NB4 (cell line): ENCODE data around the gene DNAJB14.

Experiments used
- DNase-seq: peaks from one replicate; pipeline ENCODE4 v3.0.0; 2010; ENCODE audit warnings: low read depth
- H3K4me3 ChIP-seq: one replicate; pipeline ENCODE4 v1.5.1; 2011; ENCODE audit warnings: mild to moderate bottlenecking, low read depth, low read length, moderate library complexity
- MYC ChIP-seq: IDR thresholded peaks from 2 replicates; pipeline ENCODE4 v1.6.1; 2011; ENCODE audit warnings: low read depth, low read length
- POLR2A ChIP-seq: IDR thresholded peaks from 2 replicates; pipeline ENCODE4 v1.6.1; 2011; ENCODE audit warnings: mild to moderate bottlenecking; ENCODE audit not compliant: insufficient read length; ENCODE audit errors: extremely low read depth
- TF ChIP-seq, protein P1 (sequence below): IDR thresholded peaks from one replicate; pipeline ENCODE4 v1.5.1; 2012; ENCODE audit warnings: low read depth, low read length
- TF ChIP-seq, protein P2 (sequence below): IDR thresholded peaks from 2 replicates; pipeline ENCODE4 v1.6.1; 2011; ENCODE audit warnings: low read depth, low read length

DNAJB14 gene

GRCh38 chr4:99893029-99893428 is 53.4 kb downstream of the DNAJB14 start:
- DNase-seq = no peak
- TF ChIP-seq, protein P1, sequence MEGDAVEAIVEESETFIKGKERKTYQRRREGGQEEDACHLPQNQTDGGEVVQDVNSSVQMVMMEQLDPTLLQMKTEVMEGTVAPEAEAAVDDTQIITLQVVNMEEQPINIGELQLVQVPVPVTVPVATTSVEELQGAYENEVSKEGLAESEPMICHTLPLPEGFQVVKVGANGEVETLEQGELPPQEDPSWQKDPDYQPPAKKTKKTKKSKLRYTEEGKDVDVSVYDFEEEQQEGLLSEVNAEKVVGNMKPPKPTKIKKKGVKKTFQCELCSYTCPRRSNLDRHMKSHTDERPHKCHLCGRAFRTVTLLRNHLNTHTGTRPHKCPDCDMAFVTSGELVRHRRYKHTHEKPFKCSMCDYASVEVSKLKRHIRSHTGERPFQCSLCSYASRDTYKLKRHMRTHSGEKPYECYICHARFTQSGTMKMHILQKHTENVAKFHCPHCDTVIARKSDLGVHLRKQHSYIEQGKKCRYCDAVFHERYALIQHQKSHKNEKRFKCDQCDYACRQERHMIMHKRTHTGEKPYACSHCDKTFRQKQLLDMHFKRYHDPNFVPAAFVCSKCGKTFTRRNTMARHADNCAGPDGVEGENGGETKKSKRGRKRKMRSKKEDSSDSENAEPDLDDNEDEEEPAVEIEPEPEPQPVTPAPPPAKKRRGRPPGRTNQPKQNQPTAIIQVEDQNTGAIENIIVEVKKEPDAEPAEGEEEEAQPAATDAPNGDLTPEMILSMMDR = no peak
- TF ChIP-seq, protein P2, sequence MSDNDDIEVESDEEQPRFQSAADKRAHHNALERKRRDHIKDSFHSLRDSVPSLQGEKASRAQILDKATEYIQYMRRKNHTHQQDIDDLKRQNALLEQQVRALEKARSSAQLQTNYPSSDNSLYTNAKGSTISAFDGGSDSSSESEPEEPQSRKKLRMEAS = no peak
- TF ChIP-seq MYC (no peak), POLR2A (no peak)
- H3K4me3 ChIP-seq = peak overlapping the region; percentile 87

DNA sequence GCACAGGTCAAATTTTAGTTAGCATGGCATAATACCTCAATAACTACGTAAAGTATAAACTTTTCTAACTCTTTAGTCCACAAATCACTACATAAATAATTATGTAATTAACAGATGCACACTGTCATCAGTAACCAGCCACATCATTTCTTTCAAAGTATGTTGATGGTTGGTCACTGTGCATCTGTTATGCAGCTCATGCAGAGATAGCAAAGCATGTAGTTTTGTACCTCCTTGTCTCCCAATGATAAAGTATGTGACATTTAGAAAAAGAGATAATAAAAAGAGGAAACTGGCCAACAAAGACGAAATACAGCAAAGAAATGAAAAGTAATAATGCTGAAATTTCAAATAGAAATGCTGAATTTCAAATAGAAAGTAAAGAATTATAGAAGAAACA is 55.1 kb downstream of the DNAJB14 start:
- TF ChIP-seq, protein P1 = no peak
- TF ChIP-seq MYC (no peak), POLR2A (no peak)
- TF ChIP-seq, protein P2 = no peak

GRCh38 chr4:99887837-99888236 is 58.6 kb downstream of the DNAJB14 start:
- TF ChIP-seq MYC (no peak), POLR2A (no peak)
- TF ChIP-seq, protein P1 = no peak
- TF ChIP-seq, protein P2 = no peak
- H3K4me3 ChIP-seq = no peak overlapping the region
- DNase-seq = no peak

More for the DNA sequence above, 55.1 kb downstream of the DNAJB14 start:
- H3K4me3 ChIP-seq = no peak overlapping the region
- no peak for DNase-seq

DNA sequence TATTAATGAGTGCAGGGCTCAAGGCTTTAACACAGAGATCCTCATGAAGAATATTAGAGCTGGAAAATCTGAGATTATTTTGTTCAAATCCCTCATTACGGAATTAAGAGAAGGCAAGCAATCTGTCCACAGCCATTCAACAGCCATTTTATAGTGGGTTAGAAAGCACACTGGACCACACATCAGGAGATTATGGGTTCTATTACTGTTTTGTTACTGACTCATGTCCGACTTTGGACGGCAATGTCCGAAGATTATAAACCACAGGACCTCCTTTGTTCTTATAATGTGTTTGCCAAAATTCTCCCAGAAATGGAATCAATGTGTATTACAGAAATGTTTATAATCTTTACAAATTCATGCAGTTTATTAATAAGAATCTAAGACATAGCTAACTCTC is 60.3 kb downstream of the DNAJB14 start:
- H3K4me3 ChIP-seq = no peak overlapping the region
- no peak for DNase-seq
- TF ChIP-seq, protein P2 = no peak
- TF ChIP-seq, protein P1 = no peak
- no peak for TF ChIP-seq MYC
- TF ChIP-seq POLR2A = no peak

DNA sequence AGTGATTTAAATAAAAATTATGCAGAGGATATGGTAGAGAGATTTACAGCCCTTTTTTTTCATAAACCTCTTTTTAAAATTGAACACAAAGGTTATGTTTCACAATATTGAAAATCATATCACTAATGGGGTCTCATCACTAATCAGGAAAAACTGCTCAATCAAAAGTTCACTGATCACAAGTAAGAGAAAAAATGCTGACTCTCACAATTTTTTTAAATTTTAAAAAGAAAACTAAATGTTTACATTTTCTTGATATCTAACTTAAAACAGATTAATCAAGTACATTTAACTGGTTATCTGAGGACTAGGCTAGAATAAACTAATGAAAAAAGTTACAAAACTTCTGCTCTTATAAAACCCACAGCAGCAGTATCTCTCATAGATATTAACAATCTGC is 60.7 kb downstream of the DNAJB14 start:
- H3K4me3 ChIP-seq = no peak overlapping the region
- DNase-seq = no peak
- TF ChIP-seq, protein P2 = no peak
- TF ChIP-seq, protein P1 = no peak
- TF ChIP-seq MYC (no peak), POLR2A (no peak)
